ENCODE data around the gene RIPK3.
"Not testable (repeated sequence)": the region's sequence is repeated elsewhere in the genome, so short reads cannot be mapped to it uniquely, and the experiment has no call there.

The RIPK3 gene

GRCh38 chr14:24339284-24340151, at the start of gene RIPK3:
RIPK3 (minus strand) TSS chr14:24339991; CDS start chr14:24339826, 165 bp downstream.
- DNase-seq (ENCODE audit: low read depth), result no peak

- DNase-seq (ENCODE audit: low read depth), result no peak
These were observed 49.5 kb upstream of the RIPK3 start for GRCh38 chr14:24389226-24389848.

GRCh38 chr14:24388474-24389179, 48.8 kb upstream of the RIPK3 start:
- DNase-seq (ENCODE audit: low read depth), result no peak

GRCh38 chr14:24387579-24387978, 47.8 kb upstream of the RIPK3 start:
- DNase-seq (ENCODE audit: low read depth), result not testable (repeated sequence)

GRCh38 chr14:24387009-24387345, 47.2 kb upstream of the RIPK3 start:
- DNase-seq (ENCODE audit: low read depth), result no peak

- DNase-seq (ENCODE audit: low read depth), result no peak
These were observed 45.7 kb upstream of the RIPK3 start for GRCh38 chr14:24385524-24385923.

GRCh38 chr14:24384169-24384568, 44.4 kb upstream of the RIPK3 start:
- DNase-seq (ENCODE audit: low read depth), result no peak

- DNase-seq (ENCODE audit: low read depth), result no peak
These were observed 42.2 kb upstream of the RIPK3 start for GRCh38 chr14:24382064-24382371.

- no peak for DNase-seq (ENCODE audit: low read depth)
These were observed 41.7 kb upstream of the RIPK3 start for GRCh38 chr14:24381363-24382063.

- no peak for DNase-seq (ENCODE audit: low read depth)
These were observed 40.3 kb upstream of the RIPK3 start for GRCh38 chr14:24379907-24380730.

- no peak for DNase-seq (ENCODE audit: low read depth)
These were observed 39.5 kb upstream of the RIPK3 start for GRCh38 chr14:24378981-24379906.

GRCh38 chr14:24378327-24378726, 38.5 kb upstream of the RIPK3 start:
- no peak for DNase-seq (ENCODE audit: low read depth)

- no peak for DNase-seq (ENCODE audit: low read depth)
These were observed 37.9 kb upstream of the RIPK3 start for GRCh38 chr14:24377657-24378056.

- no peak for DNase-seq (ENCODE audit: low read depth)
These were observed 37.3 kb upstream of the RIPK3 start for GRCh38 chr14:24377126-24377525.

GRCh38 chr14:24376448-24377070, 36.8 kb upstream of the RIPK3 start:
- DNase-seq (ENCODE audit: low read depth), result no peak

- DNase-seq (ENCODE audit: low read depth), result no peak
These were observed 33.1 kb upstream of the RIPK3 start for GRCh38 chr14:24372701-24373416.

GRCh38 chr14:24371605-24372004, 31.8 kb upstream of the RIPK3 start:
- DNase-seq (ENCODE audit: low read depth), result not testable (repeated sequence)

GRCh38 chr14:24370748-24371147, 31.0 kb upstream of the RIPK3 start:
- DNase-seq (ENCODE audit: low read depth), result no peak

GRCh38 chr14:24369907-24370687, 30.3 kb upstream of the RIPK3 start:
- no peak for DNase-seq (ENCODE audit: low read depth)

All from HS-5 (cell line).